Measurements from ENCODE around the gene SH3PXD2A. TPM values are rescaled to one million over a fixed set of nuclear protein-coding genes. Genes with fewer than 3 reads are reported as not detected.

SH3PXD2A gene
- total RNA-seq, 1 donor from 2014 or later = 12.4 TPM

GRCh38 chr10:103641326-103641725 lies 214.1 kb downstream of the SH3PXD2A start:
- TF ChIP-seq CTCF (IDR thresholded peaks at IDR 0.05; ENCODE audit: insufficient read depth, low read length, severe bottlenecking) = no peak
- no peak for DNase-seq (ENCODE audit: low read depth)
- Histone ChIP-seq H3K27me3 (ENCODE audit: control insufficient read depth, insufficient read depth, low read length) (no peaks in the 10 kb centered on the region), H3K36me3 (ENCODE audit: control insufficient read depth, insufficient read depth, low read length) (peaks cover 9% of the 10 kb centered on the region), H3K4me3 (ENCODE audit: low read depth, low read length) (no peak overlapping the region)
- FAIRE-seq = peak; percentile 81

DNA sequence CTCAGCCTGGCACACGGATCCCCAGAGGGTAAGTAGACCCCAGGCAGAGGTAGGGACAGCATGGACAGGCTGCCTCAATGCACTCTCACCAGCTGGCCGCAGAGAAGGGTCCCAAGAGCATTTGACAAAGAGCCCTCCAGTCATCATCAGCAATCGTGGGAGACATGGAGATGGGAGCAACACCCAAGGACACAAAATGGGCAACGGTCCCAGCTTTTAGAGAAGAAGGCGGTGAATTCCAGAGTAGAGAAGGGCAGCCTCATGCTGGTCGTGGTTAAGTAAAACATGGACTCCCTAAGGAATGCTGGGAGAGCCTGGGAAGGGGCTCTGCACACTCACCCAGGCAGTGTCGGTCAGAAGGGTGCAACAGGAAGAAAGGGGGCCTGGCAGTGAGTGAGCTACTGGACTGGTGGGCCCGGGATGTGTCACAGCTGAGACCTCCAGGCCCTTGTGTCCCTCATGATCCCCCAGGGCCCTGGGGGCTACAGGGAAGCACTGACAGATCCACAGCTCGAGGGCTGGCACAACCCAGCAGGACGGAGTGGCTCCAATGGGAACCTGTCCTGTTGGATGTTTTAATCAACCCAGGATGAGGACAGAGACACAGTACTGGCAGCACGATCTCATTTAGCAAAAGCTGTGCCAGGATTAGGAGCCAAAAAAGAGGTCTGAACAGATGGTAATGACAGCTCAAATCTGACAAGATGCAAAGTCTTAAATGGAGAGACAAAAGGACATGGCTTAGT lies 214.8 kb downstream of the SH3PXD2A start:
- no peak for TF ChIP-seq CTCF (IDR thresholded peaks at IDR 0.05; ENCODE audit: insufficient read depth, low read length, severe bottlenecking)
- no peaks in the 10 kb centered on the region for H3K27me3 ChIP-seq (ENCODE audit: control insufficient read depth, insufficient read depth, low read length)
- FAIRE-seq (no peak), DNase-seq (ENCODE audit: low read depth) (no peak)
- H3K4me3 ChIP-seq (ENCODE audit: low read depth, low read length) = no peak overlapping the region
- H3K36me3 ChIP-seq (ENCODE audit: control insufficient read depth, insufficient read depth, low read length) = peaks cover 9% of the 10 kb centered on the region

DNA sequence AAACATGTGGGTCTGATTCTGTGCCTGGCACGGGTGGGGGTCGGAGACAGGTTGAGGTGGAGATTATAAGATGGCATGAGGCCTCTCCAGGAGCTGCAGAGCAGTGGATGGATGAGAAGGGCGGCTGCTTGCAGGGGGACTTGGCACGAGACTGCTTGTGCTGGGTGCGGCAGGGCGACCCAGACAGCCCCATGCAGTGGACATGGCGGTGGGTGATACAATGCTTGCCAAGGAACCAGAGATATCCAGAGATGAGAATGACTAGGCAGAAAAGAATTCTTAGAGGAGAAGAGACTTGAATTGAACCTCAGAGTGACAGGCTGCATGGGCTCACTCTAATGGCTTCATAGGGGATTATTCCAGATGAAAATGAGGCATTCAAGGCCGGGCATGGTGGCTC lies 216.4 kb downstream of the SH3PXD2A start:
- TF ChIP-seq CTCF (IDR thresholded peaks at IDR 0.05; ENCODE audit: insufficient read depth, low read length, severe bottlenecking) = no peak
- FAIRE-seq (no peak), DNase-seq (ENCODE audit: low read depth) (no peak)
- Histone ChIP-seq H3K36me3 (ENCODE audit: control insufficient read depth, insufficient read depth, low read length) (peaks cover 13% of the 10 kb centered on the region), H3K4me3 (ENCODE audit: low read depth, low read length) (no peak overlapping the region), H3K27me3 (ENCODE audit: control insufficient read depth, insufficient read depth, low read length) (no peaks in the 10 kb centered on the region)

DNA sequence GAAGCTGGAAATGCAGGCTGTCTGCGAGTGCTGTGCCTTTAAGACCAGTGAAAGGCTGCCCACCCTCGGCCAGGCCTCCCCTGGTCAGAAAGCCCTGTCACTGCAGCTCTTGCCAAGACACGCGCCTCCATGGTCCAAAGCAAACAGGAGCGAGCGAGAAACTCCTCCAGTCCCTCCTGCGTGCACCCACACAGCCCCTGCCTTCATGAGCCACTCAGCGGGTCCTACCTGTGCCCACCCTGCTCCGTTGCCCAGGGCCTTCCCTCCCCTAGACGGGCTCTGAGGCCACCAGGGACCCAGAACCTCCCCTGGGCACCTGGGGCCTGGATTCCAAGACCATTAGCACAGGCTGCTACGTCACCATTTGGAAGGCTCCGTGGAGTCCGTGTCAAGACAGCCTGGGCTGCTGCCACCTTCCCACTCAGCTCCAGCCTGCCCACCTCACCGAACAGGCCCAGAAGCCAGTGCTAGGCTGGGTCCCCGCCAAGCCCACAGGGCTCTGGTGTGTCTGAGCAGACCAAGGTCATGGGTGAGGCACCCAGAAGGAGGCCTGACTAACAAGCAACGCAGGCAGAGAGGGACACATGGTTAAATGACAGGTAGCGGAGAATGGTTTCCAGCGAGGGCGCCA lies 217.3 kb downstream of the SH3PXD2A start:
- H3K4me3 ChIP-seq (ENCODE audit: low read depth, low read length) = no peak overlapping the region
- peaks cover 15% of the 10 kb centered on the region for H3K36me3 ChIP-seq (ENCODE audit: control insufficient read depth, insufficient read depth, low read length)
- no peaks in the 10 kb centered on the region for H3K27me3 ChIP-seq (ENCODE audit: control insufficient read depth, insufficient read depth, low read length)
- DNase-seq (ENCODE audit: low read depth) (peak; percentile 20), FAIRE-seq (peak; percentile 13)
- no peak for TF ChIP-seq CTCF (IDR thresholded peaks at IDR 0.05; ENCODE audit: insufficient read depth, low read length, severe bottlenecking)

GRCh38 chr10:103637011-103637410 lies 218.4 kb downstream of the SH3PXD2A start:
- no peak for DNase-seq (ENCODE audit: low read depth)
- H3K36me3 ChIP-seq (ENCODE audit: control insufficient read depth, insufficient read depth, low read length) = peaks cover 18% of the 10 kb centered on the region
- H3K27me3 ChIP-seq (ENCODE audit: control insufficient read depth, insufficient read depth, low read length) = no peaks in the 10 kb centered on the region
- FAIRE-seq = no peak
- no peak overlapping the region for H3K4me3 ChIP-seq (ENCODE audit: low read depth, low read length)
- no peak for TF ChIP-seq CTCF (IDR thresholded peaks at IDR 0.05; ENCODE audit: insufficient read depth, low read length, severe bottlenecking)
